CD14-positive monocyte (primary cell): Measurements from ENCODE around the gene TMIGD1. TPM values are rescaled to one million over a fixed set of nuclear protein-coding genes. Genes with fewer than 3 reads are reported as not detected.

Source experiments
- DNase-seq, 3 donors: peaks; one replicate each; pipeline ENCODE4 v3.0.0-alpha.2; 2011 to 2022
- H2AFZ ChIP-seq: 2 replicates; pipeline ENCODE4 v1.6.0; 2012; ENCODE audit warnings: mild to moderate bottlenecking, low read depth, low read length, inconsistent platforms; ENCODE audit not compliant: insufficient read depth, poor library complexity, severe bottlenecking
- H3K27ac ChIP-seq, 2 donors: 1 replicate in 1 of 2; 2 replicates in 1 of 2; pipeline ENCODE4 v1.5.1; 2012 to 2013; ENCODE audit warnings: low read length in 2 of 2, control low read depth in 1 of 2, inconsistent platforms in 1 of 2, low read depth in 1 of 2, mild to moderate bottlenecking in 1 of 2
- H3K27me3 ChIP-seq, 2 donors: one replicate each; pipeline versions ENCODE4 v1.6.0 to v1.6.1; 2011 to 2013; ENCODE audit warnings: low read length in 2 of 2; ENCODE audit not compliant: control insufficient read depth in 2 of 2, insufficient read depth in 2 of 2
- H3K36me3 ChIP-seq, 2 donors: replicated peaks in 1 of 2; 1 replicate in 1 of 2; 2 replicates in 1 of 2; pipeline versions ENCODE4 v1.5.1 to v1.6.1; 2012 to 2013; ENCODE audit warnings: low read length in 2 of 2, control low read depth in 1 of 2, inconsistent platforms in 1 of 2, mild to moderate bottlenecking in 1 of 2; ENCODE audit not compliant: insufficient read depth in 2 of 2, control insufficient read depth in 1 of 2
- H3K4me1 ChIP-seq, 2 donors: 1 replicate in 1 of 2; 2 replicates in 1 of 2; pipeline versions ENCODE4 v1.5.1 to v1.6.1; 2012 to 2013; ENCODE audit warnings: low read length in 2 of 2, control low read depth in 1 of 2, inconsistent platforms in 1 of 2, mild to moderate bottlenecking in 1 of 2, moderate library complexity in 1 of 2; ENCODE audit not compliant: insufficient read depth in 2 of 2, control insufficient read depth in 1 of 2
- H3K4me2 ChIP-seq: replicated peaks from 2 replicates; pipeline ENCODE3; 2012; ENCODE audit warnings: low read length, moderate library complexity, mild to moderate bottlenecking; ENCODE audit not compliant: poor library complexity, severe bottlenecking; ENCODE audit errors: extremely low read depth
- H3K4me3 ChIP-seq, 3 experiments: fragments of 200-600 bp in 1 of 3; sonication (generic) in 1 of 3; replicated peaks in 1 of 3; 1 replicate in 2 of 3; 2 replicates in 1 of 3; pipeline ENCODE4 v1.5.1; 2011 to 2013; ENCODE audit warnings: low read length in 3 of 3, mild to moderate bottlenecking in 3 of 3, control low read depth in 2 of 3, low read depth in 2 of 3, inconsistent platforms in 1 of 3, moderate library complexity in 1 of 3
- H3K79me2 ChIP-seq: 2 replicates; pipeline ENCODE4 v1.6.0; 2012; ENCODE audit warnings: mild to moderate bottlenecking, control low read depth, inconsistent platforms, low read length, moderate library complexity; ENCODE audit not compliant: insufficient read depth
- H3K9ac ChIP-seq: 2 replicates; pipeline ENCODE4 v1.6.0; 2017; ENCODE audit warnings: low read length, mild to moderate bottlenecking; ENCODE audit not compliant: insufficient read depth, poor library complexity, severe bottlenecking
- H3K9me3 ChIP-seq, 2 donors: replicated peaks in 1 of 2; 1 replicate in 1 of 2; 2 replicates in 1 of 2; pipeline versions ENCODE4 v1.5.1 to v1.6.1; 2012 to 2013; ENCODE audit warnings: low read length in 2 of 2, control low read depth in 1 of 2; ENCODE audit not compliant: control insufficient read depth in 1 of 2, insufficient read depth in 1 of 2
- H4K20me1 ChIP-seq: 2 replicates; pipeline ENCODE4 v1.6.0; 2012; ENCODE audit warnings: mild to moderate bottlenecking, low read length, control low read depth, moderate library complexity; ENCODE audit not compliant: insufficient read depth
- H3K27ac Mint-ChIP-seq, 7 donors: one replicate each; pipeline ENCODE4 v1.8.0; 2020; ENCODE audit warnings: mild to moderate bottlenecking in 7 of 7, mixed read lengths in 7 of 7, moderate library complexity in 6 of 7, inconsistent platforms in 2 of 7
- H3K27me3 Mint-ChIP-seq, 3 donors: one replicate each; pipeline ENCODE4 v1.8.0; 2021 to 2022; ENCODE audit warnings: low read depth in 3 of 3, mild to moderate bottlenecking in 3 of 3, mixed read lengths in 3 of 3, moderate library complexity in 3 of 3, inconsistent platforms in 1 of 3
- H3K36me3 Mint-ChIP-seq, 2 donors: one replicate each; pipeline ENCODE4 v1.8.0; 2020; ENCODE audit warnings: mixed read lengths in 2 of 2, inconsistent platforms in 1 of 2, mild to moderate bottlenecking in 1 of 2
- H3K4me1 Mint-ChIP-seq: one replicate; pipeline ENCODE4 v1.8.0; 2020; ENCODE audit warnings: mild to moderate bottlenecking, mixed read lengths
- H3K4me3 Mint-ChIP-seq, 2 donors: one replicate each; pipeline ENCODE4 v1.8.0; 2020; ENCODE audit warnings: mild to moderate bottlenecking in 2 of 2, mixed read lengths in 2 of 2, moderate library complexity in 1 of 2
- H3K9me3 Mint-ChIP-seq, 7 donors: one replicate each; pipeline ENCODE4 v1.8.0; 2020 to 2022; ENCODE audit warnings: mixed read lengths in 7 of 7, mild to moderate bottlenecking in 6 of 7, moderate library complexity in 6 of 7, inconsistent platforms in 2 of 7
- WGBS: methylation state at CpG from one replicate; pipeline ENCODE4 v1.1.5; 2013; ENCODE audit warnings: missing lambda C conversion rate; ENCODE audit not compliant: insufficient coverage; 5-methylcytosine and 5-hydroxymethylcytosine counted together
- intact Hi-C, 2 donors: fragments of 100-400 bp; cut with micrococcal nuclease; formaldehyde crosslinking; loops; one replicate each; pipeline versions ENCODE4 v1.15.0 to v1.15.1; 2023
- polyA plus RNA-seq, 3 donors: library from polyadenylated mRNA; depleted of rRNA in 1 of 3; unstranded in 2 of 3; stranded (reverse) in 1 of 3; fragments of 300-500 nt in 2 of 3; fragments of >200 nt in 1 of 3; fragmentation: Illumina TruSeq in 2 of 3; gene quantifications; 1 replicate in 2 of 3; 2 replicates in 1 of 3; pipeline ENCODE4 v1.2.3, GENCODE V29; 2012 to 2021
- TF ChIP-seq, protein P1 (sequence below): fragments of 200-600 bp; IDR thresholded peaks from one replicate; pipeline ENCODE4 v1.8.0; 2022; ENCODE audit warnings: antibody characterized with exemption, mild to moderate bottlenecking

Gene TMIGD1
- polyA plus RNA-seq, 3 donors = not detected

- Histone ChIP-seq H4K20me1 (no peaks in the 10 kb centered on the region), H3K9me3 (peaks cover 0 to 4% of the 10 kb centered on the region in 2 donors), H3K4me1 (peaks cover 23 to 38% of the 10 kb centered on the region in 2 donors), H3K9ac (no peak overlapping the region), H2AFZ (no peak overlapping the region), H3K27me3 (no peaks in the 10 kb centered on the region), H3K36me3 (no peaks in the 10 kb centered on the region), H3K27ac (no peak overlapping the region), H3K79me2 (no peaks in the 10 kb centered on the region), H3K4me3 (no peak overlapping the region), H3K4me2 (no peak overlapping the region)
- H3K9me3 Mint-ChIP-seq = peaks cover 2 to 14% (median 7%) of the 10 kb centered on the region in 7 donors
- H3K4me3 Mint-ChIP-seq = no peak overlapping the region
- WGBS = 61% methylated on average over 5 of the region's 8 CpGs
- H3K27ac Mint-ChIP-seq = peak overlapping the region in 4 of 7 donors; percentile 30 to 80 (median 58)
- peaks cover 48% of the 10 kb centered on the region for H3K4me1 Mint-ChIP-seq
- no peaks in the 10 kb centered on the region for H3K36me3 Mint-ChIP-seq
- H3K27me3 Mint-ChIP-seq = peaks cover 1 to 3% (median 2%) of the 10 kb centered on the region in 3 donors
- TF ChIP-seq, protein P1, sequence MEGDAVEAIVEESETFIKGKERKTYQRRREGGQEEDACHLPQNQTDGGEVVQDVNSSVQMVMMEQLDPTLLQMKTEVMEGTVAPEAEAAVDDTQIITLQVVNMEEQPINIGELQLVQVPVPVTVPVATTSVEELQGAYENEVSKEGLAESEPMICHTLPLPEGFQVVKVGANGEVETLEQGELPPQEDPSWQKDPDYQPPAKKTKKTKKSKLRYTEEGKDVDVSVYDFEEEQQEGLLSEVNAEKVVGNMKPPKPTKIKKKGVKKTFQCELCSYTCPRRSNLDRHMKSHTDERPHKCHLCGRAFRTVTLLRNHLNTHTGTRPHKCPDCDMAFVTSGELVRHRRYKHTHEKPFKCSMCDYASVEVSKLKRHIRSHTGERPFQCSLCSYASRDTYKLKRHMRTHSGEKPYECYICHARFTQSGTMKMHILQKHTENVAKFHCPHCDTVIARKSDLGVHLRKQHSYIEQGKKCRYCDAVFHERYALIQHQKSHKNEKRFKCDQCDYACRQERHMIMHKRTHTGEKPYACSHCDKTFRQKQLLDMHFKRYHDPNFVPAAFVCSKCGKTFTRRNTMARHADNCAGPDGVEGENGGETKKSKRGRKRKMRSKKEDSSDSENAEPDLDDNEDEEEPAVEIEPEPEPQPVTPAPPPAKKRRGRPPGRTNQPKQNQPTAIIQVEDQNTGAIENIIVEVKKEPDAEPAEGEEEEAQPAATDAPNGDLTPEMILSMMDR = peak; percentile 97
- DNase-seq = peak; percentile 34 to 60 (median 60)
- intact Hi-C loops = loop anchor here (5.0 to 10.0 kb wide), 3 partner anchors 41 to 212 kb away; partner anchors contain the start of genes BLMH (in 1 of the 2) and CPD (in 1 of the 2)
These were observed 2.7 kb upstream of the TMIGD1 start for GRCh38 chr17:30336369-30337171.

DNA sequence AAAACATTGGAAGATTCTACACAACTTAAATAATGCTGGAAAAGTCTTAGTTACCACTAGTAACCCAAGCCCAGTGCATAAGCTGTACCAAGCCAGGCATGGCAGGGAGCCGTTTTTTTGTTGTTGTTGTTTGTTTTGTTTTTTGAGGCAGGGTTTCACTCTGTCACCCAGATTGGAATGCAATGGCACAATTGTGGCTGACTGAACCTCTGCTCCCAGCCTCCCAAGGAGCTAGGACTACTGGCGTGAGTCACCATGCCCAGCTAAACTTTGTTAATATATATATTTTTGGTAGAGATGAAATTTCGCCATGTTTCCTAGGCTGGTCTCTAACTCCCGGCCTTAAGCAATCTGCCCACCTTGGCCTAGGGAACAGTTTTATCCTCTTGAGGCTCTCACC lies 564 bp upstream of the TMIGD1 start:
- H3K4me1 ChIP-seq = peaks cover 16 to 21% of the 10 kb centered on the region in 2 donors
- H3K9me3 ChIP-seq = peaks cover 0 to 4% of the 10 kb centered on the region in 2 donors
- no peak overlapping the region for H2AFZ ChIP-seq
- no peak overlapping the region for H3K27ac ChIP-seq
- H3K4me2 ChIP-seq = no peak overlapping the region
- no peaks in the 10 kb centered on the region for H3K79me2 ChIP-seq
- no peak for DNase-seq
- H3K36me3 Mint-ChIP-seq = no peaks in the 10 kb centered on the region
- no peak overlapping the region for H3K4me3 Mint-ChIP-seq
- H3K27ac Mint-ChIP-seq = no peak overlapping the region
- WGBS = no CpG with 5 or more reads among the region's 4 CpGs
- H3K4me1 Mint-ChIP-seq = peaks cover 31% of the 10 kb centered on the region
- TF ChIP-seq, protein P1 = no peak
- peaks cover 1 to 6% (median 5%) of the 10 kb centered on the region in 3 donors for H3K27me3 Mint-ChIP-seq
- no peaks in the 10 kb centered on the region for H3K27me3 ChIP-seq
- H4K20me1 ChIP-seq = no peaks in the 10 kb centered on the region
- H3K9ac ChIP-seq = no peak overlapping the region
- intact Hi-C loops = loop anchor here in 1 of 2 donors (10.0 kb wide), 1 partner anchor 210 kb away; no protein-coding TSS in a partner anchor
- no peaks in the 10 kb centered on the region for H3K36me3 ChIP-seq
- no peak overlapping the region for H3K4me3 ChIP-seq
- peaks cover 2 to 14% (median 7%) of the 10 kb centered on the region in 7 donors for H3K9me3 Mint-ChIP-seq
